Caki2 (cell line): ENCODE measurements around the gene PPIP5K2. TPM values are rescaled to one million over a fixed set of nuclear protein-coding genes. Genes with fewer than 3 reads are reported as not detected.
A peak's percentile ranks its signal among the peaks of the same experiment; 100 is the strongest.
"Not testable (repeated sequence)": the region's sequence is repeated elsewhere in the genome, so short reads cannot be mapped to it uniquely, and the experiment has no call there.

Experiments
- DNase-seq: peaks from one replicate; pipeline ENCODE4 v3.0.0-alpha.2; 2015; ENCODE audit warnings: low read depth
- in situ Hi-C: cut with HindIII; loops from 2 replicates; pipeline ENCODE4 v1.10.0; 2016; ENCODE audit warnings: low sequenced_read_pairs, low pct_unique_long_range_greater_than_20kb, mixed read lengths
- total RNA-seq: library from RNA; depleted of rRNA; stranded (reverse); fragments of >200 nt; shearing (Covaris generic); gene quantifications from 2 replicates; pipeline ENCODE4 v1.2.3, GENCODE V29; 2014; ENCODE audit warnings: low replicate concordance

PPIP5K2 gene
- total RNA-seq, 1 experiment from 2014 or later, result 19.4 TPM

DNA sequence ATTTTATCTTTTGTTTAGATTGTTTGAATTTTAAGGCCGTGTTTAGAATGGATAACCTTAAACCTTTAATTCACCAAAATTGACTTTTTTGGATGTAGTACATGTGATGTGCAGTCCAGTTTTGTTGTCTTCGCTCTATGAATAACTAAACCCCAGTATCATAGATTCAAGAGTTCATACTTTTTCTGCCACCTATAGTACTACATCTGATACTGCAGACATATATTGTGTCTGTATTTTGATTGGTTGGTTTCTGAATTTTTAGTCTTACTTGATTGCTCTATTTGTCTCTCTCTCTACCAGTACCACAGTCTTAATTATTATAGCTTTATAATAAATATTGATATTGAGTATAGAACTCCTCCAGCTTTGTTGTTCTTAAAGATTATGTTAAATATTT lies 58.1 kb downstream of the PPIP5K2 start:
- DNase-seq, result no peak
- in situ Hi-C loops, result no loop called here

DNA sequence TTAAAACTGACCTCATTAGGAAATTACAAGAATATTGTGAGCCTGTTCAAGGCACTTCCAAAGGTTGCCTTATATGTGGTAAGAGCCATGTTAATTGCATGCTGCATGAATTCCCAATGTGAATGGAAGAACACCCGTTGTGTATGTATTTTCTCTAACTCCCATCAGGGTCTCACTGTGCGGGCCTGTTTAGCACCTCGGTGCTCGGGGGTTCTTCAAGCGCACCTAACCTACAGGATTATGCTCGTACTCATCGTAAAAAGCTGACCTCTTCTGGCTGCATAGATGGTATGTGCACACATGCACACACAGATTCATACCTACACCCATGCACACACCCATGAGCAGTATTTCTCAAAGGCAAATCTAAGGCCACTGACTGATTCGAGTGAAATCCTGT lies 66.1 kb downstream of the PPIP5K2 start:
- in situ Hi-C loops, result no loop called here
- DNase-seq, result no peak

DNA sequence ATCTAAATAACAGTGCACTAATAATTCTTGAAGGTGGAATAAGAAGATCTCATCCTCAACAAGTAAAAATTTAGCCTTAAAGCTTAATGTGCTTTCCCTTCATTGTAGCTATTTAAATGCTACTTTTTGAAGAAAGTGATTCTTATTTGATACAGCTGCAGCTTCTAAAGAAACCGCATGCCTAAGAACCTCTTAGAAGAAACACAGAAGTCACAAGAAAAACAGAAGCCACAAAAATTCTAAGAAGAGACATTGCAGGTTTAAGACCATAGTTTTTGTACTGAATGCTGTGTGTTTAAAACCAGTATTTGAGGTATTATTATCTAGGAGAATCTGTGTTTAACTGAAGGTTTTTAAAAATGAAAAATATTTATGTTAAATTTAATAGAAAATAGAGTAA lies 68.3 kb downstream of the PPIP5K2 start:
- DNase-seq, result no peak
- in situ Hi-C loops, result no loop called here

DNA sequence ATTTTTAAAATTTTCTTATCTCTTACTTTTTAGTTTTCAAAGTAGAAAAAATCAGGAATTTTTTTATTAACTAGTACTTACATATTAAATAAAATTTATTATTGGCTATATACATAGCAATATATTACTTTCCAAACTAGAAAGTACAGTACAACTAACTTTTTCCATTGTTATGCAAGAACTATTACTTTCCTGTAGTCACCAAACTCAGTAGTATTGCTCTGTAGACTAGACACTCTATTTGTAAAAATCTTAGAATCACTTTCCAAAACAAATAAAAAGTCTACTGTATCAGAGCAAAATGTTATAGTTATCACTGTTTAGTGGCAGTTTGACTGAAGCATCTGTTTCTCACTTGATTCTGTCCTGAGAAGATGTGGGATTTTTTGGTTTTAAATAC lies 83.1 kb downstream of the PPIP5K2 start:
- DNase-seq, result no peak
- in situ Hi-C loops, result no loop called here

DNA sequence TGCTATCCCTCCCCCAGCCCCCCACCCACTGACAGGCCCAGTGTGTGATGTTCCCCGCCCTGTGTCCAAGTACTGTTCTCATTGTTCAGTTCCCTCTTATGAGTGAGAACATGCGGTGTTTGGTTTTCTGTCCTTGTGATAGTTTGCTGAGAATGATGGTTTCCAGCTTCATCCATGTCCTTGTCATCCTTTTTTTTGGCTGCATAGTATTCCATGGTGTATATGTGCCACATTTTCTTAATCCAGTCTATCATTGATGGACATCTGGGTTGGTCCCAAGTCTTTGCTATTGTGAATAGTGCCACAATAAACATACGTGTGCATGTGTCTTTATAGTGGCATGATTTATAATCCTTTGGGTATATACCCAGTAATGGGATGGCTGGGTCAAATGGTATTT lies 84.9 kb downstream of the PPIP5K2 start:
- in situ Hi-C loops, DNase-seq: not testable (repeated sequence)

DNA sequence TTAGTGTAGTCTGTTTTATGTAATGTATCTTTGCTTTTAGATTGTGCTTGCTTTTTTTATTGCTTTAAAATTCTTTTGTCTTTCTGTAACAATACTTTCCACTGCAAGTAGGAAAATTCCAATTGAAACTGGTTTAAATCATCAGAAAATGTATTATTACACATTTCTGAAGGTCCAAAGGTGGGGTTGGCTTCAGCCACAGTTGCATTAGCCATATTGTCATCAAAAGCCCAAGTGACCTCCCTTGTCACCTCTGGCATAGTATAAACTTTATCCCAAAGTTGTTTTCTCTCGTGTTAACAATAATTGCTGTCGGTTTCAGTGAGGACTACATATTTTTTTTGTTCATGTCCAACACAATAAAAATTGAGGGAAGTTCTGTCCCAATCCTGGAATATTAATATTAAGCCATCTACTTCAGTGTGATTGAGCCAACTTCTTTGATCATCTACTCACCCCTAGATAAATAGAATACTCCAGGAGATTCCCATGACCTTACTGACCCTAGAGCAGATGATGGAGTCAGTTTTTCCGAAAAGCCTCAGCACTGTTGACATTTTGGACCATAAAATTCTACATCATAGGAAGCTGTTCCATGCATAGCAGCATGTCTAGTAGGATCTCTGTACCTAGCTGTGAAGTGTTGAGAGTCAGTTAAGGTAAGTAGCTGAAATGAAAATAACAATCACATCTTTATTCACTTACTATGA lies 86.0 kb downstream of the PPIP5K2 start:
- in situ Hi-C loops, result no loop called here
- DNase-seq, result no peak

DNA sequence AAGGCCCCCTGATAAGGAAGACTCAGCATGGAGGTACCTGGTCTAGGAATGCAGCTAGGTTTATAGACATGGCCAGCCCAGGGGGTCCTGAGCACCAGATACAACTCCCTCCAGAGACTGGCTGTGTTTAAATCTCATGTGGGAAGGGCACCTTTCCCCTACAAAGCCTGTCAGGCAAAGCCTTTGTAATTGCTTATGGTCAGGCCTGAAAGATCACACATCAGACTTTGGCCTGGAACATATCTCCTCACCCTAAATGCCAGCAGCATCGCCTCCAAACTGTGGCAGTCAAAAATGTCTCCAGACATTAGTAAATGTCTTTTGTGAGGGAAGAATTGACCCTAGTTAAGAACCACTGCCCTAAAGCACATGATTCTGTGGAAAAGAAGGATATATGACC lies 86.9 kb downstream of the PPIP5K2 start:
- DNase-seq, result no peak
- in situ Hi-C loops, result no loop called here

DNA sequence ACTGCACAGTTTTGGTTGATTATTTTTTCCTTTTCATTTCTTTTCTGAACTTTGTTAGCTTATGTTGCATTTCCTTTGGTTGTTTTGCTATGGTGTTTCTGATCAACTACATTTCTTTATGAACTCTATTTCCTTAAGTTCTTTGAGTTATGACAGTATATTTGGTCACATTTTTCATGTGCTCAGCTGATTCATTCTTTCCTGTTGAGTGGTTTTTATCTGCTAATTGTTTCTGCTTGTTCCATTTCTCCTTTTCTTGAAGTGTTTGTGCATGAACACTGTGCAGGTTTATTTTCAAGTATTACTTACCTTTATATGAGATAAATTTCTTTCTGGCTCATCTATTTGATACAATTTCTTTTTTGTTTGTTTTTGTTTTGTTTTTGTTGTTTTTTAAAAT lies 87.6 kb downstream of the PPIP5K2 start:
- in situ Hi-C loops, result no loop called here
- DNase-seq, result no peak

DNA sequence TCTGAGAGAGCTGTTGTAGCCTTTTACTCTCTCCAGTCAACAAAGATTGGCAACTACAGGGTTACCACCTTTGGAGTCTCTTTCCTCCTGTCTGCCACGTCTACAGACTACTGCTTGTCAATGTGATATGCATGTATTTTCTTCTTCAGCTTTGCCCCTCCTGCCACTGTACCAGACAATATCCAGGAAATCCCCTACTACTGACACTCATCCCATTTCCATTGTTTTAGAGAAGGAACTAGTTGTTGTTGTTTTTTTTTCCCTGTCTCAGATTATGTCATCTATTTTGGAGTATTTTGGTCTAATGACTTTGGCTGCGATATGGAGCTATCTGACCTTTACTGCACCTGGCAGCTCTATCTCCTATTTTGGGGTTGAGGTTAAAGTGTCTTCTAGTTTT lies 88.4 kb downstream of the PPIP5K2 start:
- in situ Hi-C loops, result no loop called here
- no peak for DNase-seq

DNA sequence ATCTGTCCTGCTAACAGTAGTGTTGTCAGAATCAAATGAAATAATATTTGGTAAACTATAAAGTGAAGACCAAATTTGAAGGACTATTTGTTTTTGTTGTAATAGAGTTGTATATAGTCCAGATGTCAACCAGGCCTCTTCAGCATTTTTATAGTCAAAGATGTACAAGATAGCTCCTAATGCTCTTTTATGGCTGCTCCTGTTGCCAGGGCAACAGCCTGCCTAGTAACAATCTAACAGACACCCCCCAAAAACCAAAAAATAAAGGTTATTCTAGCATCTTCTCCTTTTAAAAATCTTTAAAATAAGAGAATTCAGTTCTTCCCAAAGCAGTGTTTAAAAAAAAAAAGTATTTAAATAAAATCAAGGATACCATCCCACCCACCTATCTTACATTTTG lies 89.0 kb downstream of the PPIP5K2 start:
- DNase-seq, result no peak
- in situ Hi-C loops, result no loop called here

DNA sequence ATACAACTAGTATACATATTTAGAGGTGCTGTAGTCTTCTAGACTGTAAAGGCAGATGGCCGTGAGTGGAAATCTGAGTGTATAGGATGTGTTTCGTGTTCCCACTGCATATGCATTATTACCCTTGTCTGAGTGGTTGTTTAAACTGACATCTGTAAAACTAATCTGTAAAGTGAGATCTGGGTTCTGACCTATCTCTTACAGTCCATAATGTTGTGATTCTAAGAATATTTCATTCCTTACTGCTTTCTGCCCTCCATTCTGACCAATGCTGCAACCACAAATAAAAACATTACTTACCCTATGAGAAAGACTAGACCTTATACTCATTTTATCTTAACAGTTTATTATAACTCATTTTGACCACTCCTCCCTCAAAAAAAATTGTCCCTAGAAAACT lies 90.9 kb downstream of the PPIP5K2 start:
- DNase-seq, result no peak
- in situ Hi-C loops, result no loop called here

DNA sequence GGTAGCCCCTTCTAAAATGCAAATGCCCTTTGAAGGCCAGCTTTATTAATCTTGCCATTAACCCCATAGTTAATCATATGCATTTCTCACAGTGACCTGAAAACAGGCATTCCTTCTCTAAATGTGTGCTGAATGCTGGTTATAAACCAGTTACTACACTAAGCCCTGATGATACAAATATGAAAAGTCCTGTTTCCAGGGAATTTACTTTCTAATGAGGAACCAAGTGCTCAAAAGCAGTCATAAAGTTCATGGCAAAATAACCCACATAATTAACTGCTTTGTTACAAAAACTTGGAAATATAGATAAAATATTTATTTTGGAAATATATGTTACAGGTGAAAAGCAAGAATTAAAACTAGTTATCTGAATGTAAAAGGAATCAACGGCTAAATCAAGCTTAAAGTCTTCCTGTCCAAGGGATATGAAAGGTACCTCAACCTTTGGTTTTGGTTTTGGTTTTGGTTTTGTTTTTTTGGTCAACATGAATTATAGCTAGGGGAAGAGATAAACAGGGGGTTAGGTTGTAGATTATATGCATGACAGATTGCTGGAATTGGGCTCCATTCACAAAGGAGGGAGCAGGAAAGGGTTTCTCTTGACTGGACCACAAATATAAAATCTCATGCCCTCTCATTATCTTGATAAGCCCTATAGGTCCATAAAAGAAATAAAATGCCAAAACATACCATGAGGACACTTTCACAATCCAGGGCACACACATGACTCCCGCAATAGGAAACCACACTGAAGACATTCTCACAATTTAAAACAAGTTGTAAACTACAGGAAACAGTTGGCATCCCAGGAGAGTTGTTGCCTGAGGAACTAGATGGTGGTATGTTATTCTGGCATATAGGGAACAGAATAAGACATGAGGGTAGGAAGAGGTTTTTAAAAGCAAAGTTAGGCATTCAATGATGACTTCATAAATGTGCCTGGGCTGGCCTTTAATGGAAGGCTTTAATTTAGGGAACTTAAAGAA lies 91.8 kb downstream of the PPIP5K2 start:
- in situ Hi-C loops, result no loop called here
- DNase-seq, result no peak

DNA sequence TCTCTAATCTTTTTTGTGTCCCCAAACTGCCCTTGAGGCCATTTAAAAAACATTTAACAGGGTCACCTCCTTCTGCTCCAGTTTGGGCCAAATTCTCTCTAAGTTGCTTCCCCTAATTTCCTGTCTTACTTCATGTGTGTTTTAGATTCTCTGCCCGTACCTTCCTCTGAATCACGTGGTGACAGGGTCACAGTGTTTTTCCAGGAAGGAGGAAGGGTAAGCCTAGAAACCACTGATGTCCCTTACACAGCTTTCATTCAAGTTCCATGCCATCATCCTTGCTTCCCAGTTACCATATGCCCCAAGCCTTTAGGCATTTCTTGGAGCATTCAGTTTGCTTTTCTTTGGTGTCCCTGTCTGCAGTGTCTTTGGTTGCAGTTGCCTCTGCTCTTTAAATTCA lies 96.0 kb downstream of the PPIP5K2 start:
- in situ Hi-C loops, result no loop called here
- no peak for DNase-seq

DNA sequence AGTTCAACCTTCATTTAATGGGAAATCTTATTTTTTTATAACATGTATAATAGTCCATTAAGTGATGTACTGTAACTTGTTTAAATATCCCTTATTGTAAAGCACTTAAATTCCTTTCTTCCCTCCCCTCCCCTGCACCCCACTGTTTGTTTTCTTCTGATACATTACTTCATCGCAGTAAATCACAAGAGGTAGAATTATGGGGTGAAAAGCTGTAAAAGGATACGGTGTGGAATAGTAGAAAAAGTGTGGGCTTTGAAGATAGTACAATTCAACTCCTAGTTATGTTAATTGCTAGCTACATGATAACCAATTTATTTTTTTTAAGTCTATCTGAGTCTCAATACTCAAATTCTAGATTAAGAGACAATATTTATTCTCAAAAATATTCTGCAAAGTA lies 96.6 kb downstream of the PPIP5K2 start:
- DNase-seq, result no peak
- in situ Hi-C loops, result no loop called here

DNA sequence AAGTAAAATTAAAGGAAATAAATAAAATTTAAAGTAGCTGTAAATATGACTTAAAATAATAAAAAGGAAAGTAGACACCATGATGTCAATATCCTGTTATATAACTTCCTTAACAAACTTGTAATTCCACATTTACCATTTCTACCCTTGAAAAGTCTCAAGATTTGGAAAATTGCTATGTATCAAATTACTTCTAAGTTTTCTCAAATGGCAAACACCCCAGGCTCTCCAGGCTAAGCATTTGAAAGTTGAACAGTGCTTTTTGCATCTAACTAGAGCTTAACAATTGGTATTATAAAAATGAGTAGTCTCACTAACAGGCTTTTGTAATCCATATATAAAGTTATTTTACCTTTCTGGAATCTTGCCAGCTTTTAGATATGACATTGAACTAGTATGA lies 97.0 kb downstream of the PPIP5K2 start:
- DNase-seq, result no peak
- in situ Hi-C loops, result no loop called here

DNA sequence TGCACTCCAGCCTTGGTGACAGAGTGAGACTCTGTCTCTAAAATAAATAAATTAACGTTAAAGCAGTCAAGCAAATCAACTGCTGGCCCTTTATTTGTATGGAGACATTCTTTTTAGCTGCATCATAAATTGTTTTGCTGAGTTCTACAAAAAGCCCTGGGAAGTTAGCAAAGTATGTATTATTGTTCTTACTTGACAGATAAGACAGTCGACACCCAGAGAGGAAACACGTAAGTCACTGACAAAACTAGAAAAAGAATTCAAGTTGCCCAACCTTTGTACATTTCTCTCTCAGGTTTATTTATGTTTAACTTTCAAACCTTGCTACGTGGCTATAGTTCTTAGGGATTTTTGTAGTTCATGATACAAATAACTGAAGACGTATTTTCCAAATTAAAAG lies 98.1 kb downstream of the PPIP5K2 start:
- DNase-seq, result peak; percentile 85
- in situ Hi-C loops, result no loop called here

DNA sequence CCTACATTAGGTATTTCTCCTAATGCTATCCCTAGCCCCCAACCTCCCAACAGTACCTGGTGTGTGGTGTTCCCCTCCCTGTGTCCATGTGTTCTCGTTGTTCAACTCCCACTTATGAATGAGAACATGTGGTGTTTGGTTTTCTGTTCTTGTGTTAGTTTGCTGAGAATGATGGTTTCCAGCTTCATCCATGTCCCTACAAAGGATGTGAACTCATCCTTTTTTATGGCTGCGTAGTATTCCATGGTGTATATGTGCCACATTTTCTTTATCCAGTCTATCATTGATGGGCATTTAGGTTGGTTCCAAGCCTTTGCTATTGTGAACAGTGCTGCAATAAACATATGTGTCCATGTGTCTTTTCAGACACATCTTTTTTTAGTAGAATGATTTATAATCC lies 99.0 kb downstream of the PPIP5K2 start:
- DNase-seq, in situ Hi-C loops: not testable (repeated sequence)

DNA sequence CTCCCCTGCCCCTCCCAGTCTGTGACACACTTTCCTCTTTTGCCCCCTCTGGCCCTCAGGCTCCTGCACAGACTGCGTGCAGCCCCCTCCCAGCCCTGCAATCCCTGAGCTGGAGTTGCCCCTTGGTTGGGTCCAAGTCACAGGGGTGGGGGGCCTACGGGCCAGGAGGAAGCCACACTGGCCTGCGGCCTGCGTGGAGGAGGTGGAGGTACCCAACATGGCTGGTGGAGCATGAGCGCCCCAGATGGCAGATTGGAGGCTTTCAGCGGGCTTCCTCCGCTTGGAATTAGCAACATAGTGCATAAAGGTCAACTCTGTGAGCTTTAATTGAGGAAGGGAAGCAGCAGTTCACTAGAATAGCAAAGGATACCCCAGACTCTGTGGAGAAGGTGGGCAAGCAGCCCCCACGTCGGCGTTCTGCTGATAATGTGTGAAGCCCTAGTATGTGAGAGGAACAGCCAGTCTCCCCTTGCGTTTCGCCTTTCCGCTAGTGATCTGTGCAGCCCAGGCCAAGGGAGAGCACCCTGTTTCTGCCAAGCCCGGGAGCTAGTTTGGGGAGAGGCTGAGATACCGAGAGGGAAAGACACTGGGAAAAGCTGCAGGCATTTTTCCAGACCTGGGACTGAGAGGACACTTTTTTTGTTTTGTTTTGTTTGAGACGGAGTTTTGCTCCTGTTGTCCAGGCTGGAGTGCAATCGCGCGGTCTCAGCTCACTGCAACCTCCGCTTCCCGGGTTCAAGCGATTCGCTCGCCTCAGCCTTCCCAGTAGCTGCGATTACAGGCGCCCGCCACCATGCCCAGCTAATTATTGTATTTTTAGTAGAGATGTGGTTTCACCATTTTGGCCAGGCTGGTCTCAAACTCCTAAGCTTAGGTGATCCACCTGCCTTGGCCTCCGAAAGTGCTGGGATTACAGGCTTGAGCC lies 103.2 kb downstream of the PPIP5K2 start:
- DNase-seq, result no peak
- in situ Hi-C loops, result no loop called here
